Sigmoid colon (tissue), 4 donors: ENCODE data around the gene HOXB8.

ENCODE experiments used
- CTCF ChIP-seq, 4 experiments: fragments of 450-650 bp in 3 of 4; fragments of 200-600 bp in 1 of 4; IDR thresholded peaks; one replicate each; pipeline ENCODE4 v1.5.1; 2016 to 2019; ENCODE audit warnings: antibody characterized with exemption in 4 of 4, mild to moderate bottlenecking in 3 of 4, moderate library complexity in 2 of 4
- EP300 ChIP-seq, 4 donors: sonication (generic); formaldehyde crosslinking; IDR thresholded peaks; one replicate each; pipeline ENCODE4 v1.6.1; 2017; ENCODE audit warnings: antibody characterized with exemption in 4 of 4
- POLR2A ChIP-seq, 2 donors: fragments of 450-650 bp; IDR thresholded peaks; one replicate each; pipeline ENCODE4 v1.6.1; 2016; ENCODE audit warnings: antibody characterized with exemption in 2 of 2, mild to moderate bottlenecking in 2 of 2, moderate library complexity in 2 of 2
- POLR2AphosphoS5 ChIP-seq, 4 donors: sonication (generic); formaldehyde crosslinking; IDR thresholded peaks; one replicate each; pipeline ENCODE4 v1.6.1; 2017; ENCODE audit warnings: antibody characterized with exemption in 4 of 4

- no peak for TF ChIP-seq CTCF (IDR thresholded peaks at IDR 0.05)
- no peak for TF ChIP-seq POLR2A (IDR thresholded peaks at IDR 0.05)
- no peak for TF ChIP-seq POLR2AphosphoS5 (IDR thresholded peaks at IDR 0.05)
- no peak for TF ChIP-seq EP300 (IDR thresholded peaks at IDR 0.05)
These were observed 8.5 kb upstream of the HOXB8 start for GRCh38 chr17:48623583-48623982.
